Measurements from ENCODE around the gene IQCF5.
"Not testable (repeated sequence)": the region's sequence is repeated elsewhere in the genome, so short reads cannot be mapped to it uniquely, and the experiment has no call there.

The IQCF5 gene

GRCh38 chr3:51875501-51875900 is at the start of gene IQCF5:
TSS of gene IQCF5 (minus strand) at chr3:51875601. CDS start at chr3:51875531, 70 bp downstream.
- peaks cover 12% of the 10 kb centered on the region for H3K27me3 Mint-ChIP-seq (ENCODE audit: low read depth)
- no peaks in the 10 kb centered on the region for H3K9me3 Mint-ChIP-seq
- H3K4me1 Mint-ChIP-seq (ENCODE audit: low read depth): no peaks in the 10 kb centered on the region
- H3K4me3 Mint-ChIP-seq: no peak within 1 kb of the TSS
- H3K36me3 Mint-ChIP-seq (ENCODE audit: low read depth): no peaks in the 10 kb centered on the region
- no peak within 1 kb of the TSS for H3K27ac Mint-ChIP-seq

- no peaks in the 10 kb centered on the region for H3K4me1 Mint-ChIP-seq (ENCODE audit: low read depth)
- peaks cover 16% of the 10 kb centered on the region for H3K27me3 Mint-ChIP-seq (ENCODE audit: low read depth)
- H3K9me3 Mint-ChIP-seq: no peaks in the 10 kb centered on the region
- no peak overlapping the region for H3K4me3 Mint-ChIP-seq
- no peak overlapping the region for H3K27ac Mint-ChIP-seq
- H3K36me3 Mint-ChIP-seq (ENCODE audit: low read depth): no peaks in the 10 kb centered on the region
These were observed 45.7 kb upstream of the IQCF5 start for GRCh38 chr3:51921081-51921578.

DNA sequence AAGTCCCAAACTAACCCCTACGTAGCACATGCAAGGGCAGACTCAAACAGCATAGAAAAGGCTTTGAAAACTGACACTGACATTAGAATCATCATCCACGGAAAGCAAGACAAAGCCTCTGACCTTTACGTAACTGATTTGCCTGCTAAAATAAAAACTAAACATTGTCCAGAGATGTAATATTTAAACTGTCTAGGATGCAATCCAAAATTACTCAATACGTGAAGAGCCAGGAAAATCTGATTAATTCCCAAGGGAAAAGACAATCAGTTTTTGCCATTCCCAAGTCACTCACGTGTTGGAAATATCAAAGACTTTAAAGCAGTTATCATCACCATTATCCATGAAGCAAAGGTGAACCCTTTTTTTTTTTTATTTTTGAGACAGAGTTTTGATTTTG is 41.0 kb upstream of the IQCF5 start:
- no peaks in the 10 kb centered on the region for H3K4me1 Mint-ChIP-seq (ENCODE audit: low read depth)
- H3K27ac Mint-ChIP-seq: no peak overlapping the region
- H3K4me3 Mint-ChIP-seq: no peak overlapping the region
- H3K36me3 Mint-ChIP-seq (ENCODE audit: low read depth): no peaks in the 10 kb centered on the region
- no peaks in the 10 kb centered on the region for H3K9me3 Mint-ChIP-seq
- peaks cover 22% of the 10 kb centered on the region for H3K27me3 Mint-ChIP-seq (ENCODE audit: low read depth)

DNA sequence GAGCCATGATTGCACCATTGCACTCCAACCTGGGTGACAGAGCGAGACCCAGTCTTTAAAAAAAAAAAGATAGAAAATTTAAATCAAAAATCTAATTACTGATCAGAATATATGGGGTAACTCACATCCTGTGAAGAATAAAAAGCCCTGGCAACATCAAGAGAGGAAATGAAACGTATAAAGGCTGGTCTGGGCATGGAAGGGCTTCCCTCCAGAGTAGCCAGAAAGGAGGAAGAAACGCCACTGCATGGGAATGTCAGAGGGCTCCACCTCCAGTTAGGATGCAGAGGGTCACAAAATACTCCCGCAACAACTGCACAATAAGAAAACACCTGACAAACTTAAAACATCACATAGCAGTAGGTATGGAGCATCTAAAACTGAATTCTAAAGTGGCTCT is 32.6 kb upstream of the IQCF5 start:
- H3K4me1 Mint-ChIP-seq (ENCODE audit: low read depth): no peaks in the 10 kb centered on the region
- peaks cover 3% of the 10 kb centered on the region for H3K36me3 Mint-ChIP-seq (ENCODE audit: low read depth)
- peaks cover 7% of the 10 kb centered on the region for H3K27me3 Mint-ChIP-seq (ENCODE audit: low read depth)
- peaks cover 10% of the 10 kb centered on the region for H3K9me3 Mint-ChIP-seq
- H3K27ac Mint-ChIP-seq: no peak overlapping the region
- no peak overlapping the region for H3K4me3 Mint-ChIP-seq

DNA sequence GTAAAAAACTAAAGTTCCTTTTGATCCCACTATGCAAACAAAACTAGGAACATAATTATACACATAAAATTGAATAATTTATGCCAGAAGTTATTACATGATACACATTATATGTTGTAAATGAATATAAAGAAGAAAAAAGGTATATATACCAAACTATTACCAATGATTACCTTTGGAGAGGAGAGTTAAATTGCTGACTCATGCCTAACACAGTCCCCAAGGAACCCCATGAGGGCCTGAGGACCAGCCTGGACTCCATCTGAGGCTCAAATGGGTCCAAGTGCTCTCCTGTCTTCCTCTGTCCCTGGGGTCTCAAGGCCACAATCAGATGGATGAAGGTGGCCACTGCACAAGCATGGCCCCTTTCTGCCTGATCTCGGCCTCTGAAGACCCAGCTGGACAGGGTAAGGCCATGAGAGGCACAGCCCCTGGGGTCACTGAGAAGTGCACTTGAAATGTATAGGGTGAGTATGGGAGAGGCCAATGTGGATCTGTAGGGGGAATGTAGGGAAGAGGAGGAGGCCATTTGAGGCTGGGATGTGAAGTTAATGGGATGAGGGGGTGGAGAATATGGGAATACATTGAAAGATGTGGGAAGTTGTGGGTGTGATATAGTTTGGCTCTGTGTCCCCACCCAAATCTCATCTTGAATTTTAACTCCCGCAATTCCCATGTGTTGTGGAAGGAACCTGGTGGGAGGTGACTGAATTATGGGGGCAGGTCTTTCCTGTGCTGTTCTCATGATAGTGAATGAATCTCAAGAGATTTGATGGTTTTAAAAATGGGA is 28.8 kb upstream of the IQCF5 start:
- Mint-ChIP-seq H3K27me3 (ENCODE audit: low read depth) (peaks cover 9% of the 10 kb centered on the region), H3K4me3 (no peak overlapping the region), H3K27ac (no peak overlapping the region), H3K9me3 (peaks cover 9% of the 10 kb centered on the region), H3K4me1 (ENCODE audit: low read depth) (no peaks in the 10 kb centered on the region), H3K36me3 (ENCODE audit: low read depth) (peaks cover 3% of the 10 kb centered on the region)

DNA sequence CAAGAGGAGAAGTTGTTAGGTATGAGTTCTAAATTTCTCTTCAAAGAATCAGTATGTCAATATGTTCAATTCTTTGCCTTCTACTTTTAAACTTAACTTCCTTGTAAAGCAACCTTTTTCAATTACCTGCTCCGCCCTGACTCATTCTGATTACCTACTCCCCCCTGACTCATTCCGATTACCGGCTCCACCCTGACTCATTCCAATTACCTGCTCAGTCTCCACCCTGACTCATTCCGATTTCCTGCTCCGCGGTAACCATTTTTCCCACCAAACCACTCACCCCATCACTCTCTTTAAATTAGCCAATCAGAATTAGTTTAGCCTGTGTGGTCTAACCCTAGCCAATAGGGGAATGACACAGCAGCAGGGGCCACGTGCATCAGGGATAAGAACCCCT is 27.0 kb upstream of the IQCF5 start:
- H3K4me3 Mint-ChIP-seq; H3K9me3 Mint-ChIP-seq; H3K36me3 Mint-ChIP-seq (ENCODE audit: low read depth); H3K27ac Mint-ChIP-seq; H3K4me1 Mint-ChIP-seq (ENCODE audit: low read depth): not testable (repeated sequence)
- H3K27me3 Mint-ChIP-seq (ENCODE audit: low read depth): peaks cover 17% of the 10 kb centered on the region

DNA sequence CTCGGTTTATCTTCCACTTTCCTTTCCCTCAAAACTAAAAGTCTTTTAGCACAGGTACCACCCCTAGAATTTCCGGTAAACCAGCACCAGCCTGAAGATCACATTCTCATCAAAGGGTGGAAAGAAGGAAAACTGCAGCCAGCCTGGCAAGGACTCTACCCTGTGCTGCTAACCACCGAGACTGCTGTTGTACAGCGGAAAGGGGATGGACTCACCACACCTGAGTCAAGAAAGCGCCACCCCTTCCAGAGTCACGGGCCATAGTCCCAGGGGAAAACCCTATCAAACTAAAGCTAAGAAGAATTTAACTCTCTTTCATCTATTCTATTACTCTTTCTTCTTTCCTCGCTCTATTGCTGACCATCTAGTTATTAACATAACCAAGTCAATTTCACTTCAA is 24.6 kb upstream of the IQCF5 start:
- H3K4me1 Mint-ChIP-seq (ENCODE audit: low read depth); H3K27ac Mint-ChIP-seq; H3K36me3 Mint-ChIP-seq (ENCODE audit: low read depth); H3K9me3 Mint-ChIP-seq; H3K4me3 Mint-ChIP-seq: not testable (repeated sequence)
- peaks cover 24% of the 10 kb centered on the region for H3K27me3 Mint-ChIP-seq (ENCODE audit: low read depth)

DNA sequence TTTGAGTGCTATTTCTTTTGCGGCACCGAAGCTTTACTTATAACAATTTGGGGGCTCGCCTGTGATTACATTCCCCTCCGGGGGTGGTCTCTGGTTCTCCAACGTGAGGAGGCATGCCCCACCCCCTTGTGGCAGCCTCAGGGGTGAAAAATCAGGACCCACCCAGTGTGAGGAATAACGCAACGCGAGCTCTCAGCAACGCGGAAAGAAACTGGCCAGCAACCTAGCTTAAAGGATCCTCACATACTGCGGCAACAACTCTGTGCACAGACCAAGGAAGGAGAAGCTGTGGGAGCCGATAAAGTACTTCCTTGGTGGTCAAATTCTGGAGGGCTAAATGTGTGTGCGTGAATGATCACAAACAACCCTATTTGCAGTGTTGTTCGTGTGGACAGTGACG is 22.0 kb upstream of the IQCF5 start:
- no peaks in the 10 kb centered on the region for H3K9me3 Mint-ChIP-seq
- no peaks in the 10 kb centered on the region for H3K36me3 Mint-ChIP-seq (ENCODE audit: low read depth)
- no peak overlapping the region for H3K4me3 Mint-ChIP-seq
- H3K27ac Mint-ChIP-seq: no peak overlapping the region
- no peaks in the 10 kb centered on the region for H3K4me1 Mint-ChIP-seq (ENCODE audit: low read depth)
- H3K27me3 Mint-ChIP-seq (ENCODE audit: low read depth): peaks cover 26% of the 10 kb centered on the region

- H3K27me3 Mint-ChIP-seq (ENCODE audit: low read depth): peaks cover 31% of the 10 kb centered on the region
- peaks cover 5% of the 10 kb centered on the region for H3K4me1 Mint-ChIP-seq (ENCODE audit: low read depth)
- H3K9me3 Mint-ChIP-seq: no peaks in the 10 kb centered on the region
- no peak overlapping the region for H3K27ac Mint-ChIP-seq
- H3K36me3 Mint-ChIP-seq (ENCODE audit: low read depth): no peaks in the 10 kb centered on the region
- no peak overlapping the region for H3K4me3 Mint-ChIP-seq
These were observed 21.4 kb upstream of the IQCF5 start for GRCh38 chr3:51896607-51897305.

- Mint-ChIP-seq H3K4me3 (no peak overlapping the region), H3K27ac (no peak overlapping the region), H3K36me3 (ENCODE audit: low read depth) (no peaks in the 10 kb centered on the region), H3K4me1 (ENCODE audit: low read depth) (peaks cover 8% of the 10 kb centered on the region), H3K27me3 (ENCODE audit: low read depth) (peaks cover 31% of the 10 kb centered on the region), H3K9me3 (no peaks in the 10 kb centered on the region)
These were observed 19.5 kb upstream of the IQCF5 start for GRCh38 chr3:51894939-51895338.

- peaks cover 8% of the 10 kb centered on the region for H3K4me1 Mint-ChIP-seq (ENCODE audit: low read depth)
- no peaks in the 10 kb centered on the region for H3K9me3 Mint-ChIP-seq
- H3K27ac Mint-ChIP-seq: no peak overlapping the region
- no peak overlapping the region for H3K4me3 Mint-ChIP-seq
- peaks cover 31% of the 10 kb centered on the region for H3K27me3 Mint-ChIP-seq (ENCODE audit: low read depth)
- H3K36me3 Mint-ChIP-seq (ENCODE audit: low read depth): no peaks in the 10 kb centered on the region
These were observed 19.0 kb upstream of the IQCF5 start for GRCh38 chr3:51894391-51894790.

DNA sequence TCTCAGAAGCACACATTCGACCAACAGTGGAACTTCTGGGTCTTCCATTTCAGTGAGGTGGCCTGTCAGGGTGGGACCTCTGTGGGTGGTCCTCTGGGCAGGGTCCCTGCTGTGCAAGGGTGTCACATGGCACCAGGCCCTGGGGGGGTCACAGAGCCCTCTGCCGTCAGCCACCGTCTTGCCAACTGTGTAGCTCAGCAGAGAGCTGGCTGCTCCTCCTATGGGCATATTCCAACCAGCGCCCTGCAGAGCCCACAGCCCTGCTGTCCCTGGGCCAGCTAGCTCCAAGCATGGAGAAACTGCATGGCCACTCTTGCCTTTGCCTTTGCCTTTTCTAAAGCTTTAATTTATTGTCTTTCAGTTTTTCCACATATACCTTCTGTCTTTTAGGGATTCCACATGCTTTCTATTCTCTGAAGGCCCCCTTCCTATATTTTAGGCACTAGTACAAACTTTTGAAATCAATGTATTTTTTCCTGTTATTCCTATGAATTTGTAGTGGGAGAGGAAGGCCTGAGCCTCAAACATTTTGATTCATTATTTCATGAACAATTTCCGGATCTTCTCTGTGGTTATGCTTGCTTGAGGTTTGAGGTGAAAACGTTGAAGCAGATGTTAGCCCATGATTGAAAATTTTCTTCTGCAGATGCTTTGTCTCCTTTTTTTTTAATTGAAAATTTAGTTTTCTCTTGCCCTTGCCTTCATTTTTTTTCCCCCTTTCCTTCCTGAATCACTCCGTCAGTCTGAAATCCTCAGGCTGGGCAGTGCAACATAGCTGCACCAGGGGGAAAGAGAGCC is 16.0 kb upstream of the IQCF5 start:
- Mint-ChIP-seq H3K36me3 (ENCODE audit: low read depth) (no peaks in the 10 kb centered on the region), H3K9me3 (no peaks in the 10 kb centered on the region), H3K27ac (no peak overlapping the region), H3K4me1 (ENCODE audit: low read depth) (peaks cover 8% of the 10 kb centered on the region), H3K27me3 (ENCODE audit: low read depth) (peaks cover 19% of the 10 kb centered on the region), H3K4me3 (no peak overlapping the region)

DNA sequence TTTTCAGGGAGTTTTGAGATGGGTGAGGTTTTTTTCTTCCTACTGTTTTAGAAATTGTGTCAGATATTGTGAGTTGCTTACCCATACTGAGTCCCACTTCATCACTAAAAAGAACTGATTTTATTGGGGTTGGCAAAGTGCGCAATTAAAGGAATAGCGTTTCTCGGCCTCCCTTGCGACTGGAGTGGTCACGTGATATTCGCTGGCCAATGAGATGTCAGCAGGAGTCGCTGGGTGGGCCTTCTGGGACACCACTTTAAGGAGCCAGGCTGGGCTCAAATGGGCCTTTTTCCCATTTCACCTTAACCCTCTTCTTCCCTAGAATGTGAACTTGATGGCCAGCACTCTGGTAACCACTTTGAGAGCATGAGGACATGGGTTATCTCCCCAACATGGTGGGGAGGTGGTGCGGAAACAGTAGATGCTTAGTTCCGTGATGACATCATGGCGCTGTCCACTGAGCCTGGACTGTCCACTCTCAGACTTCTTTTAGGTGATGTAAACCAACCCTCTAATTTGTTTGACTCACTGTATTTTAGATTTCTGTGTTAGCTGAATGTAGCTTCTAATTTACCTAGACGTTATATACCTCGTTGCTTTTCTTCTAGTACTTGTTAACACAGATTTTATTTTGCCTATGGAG is 13.2 kb upstream of the IQCF5 start:
- peaks cover 22% of the 10 kb centered on the region for H3K27me3 Mint-ChIP-seq (ENCODE audit: low read depth)
- peaks cover 8% of the 10 kb centered on the region for H3K4me1 Mint-ChIP-seq (ENCODE audit: low read depth)
- no peak overlapping the region for H3K27ac Mint-ChIP-seq
- H3K36me3 Mint-ChIP-seq (ENCODE audit: low read depth): no peaks in the 10 kb centered on the region
- H3K9me3 Mint-ChIP-seq: no peaks in the 10 kb centered on the region
- no peak overlapping the region for H3K4me3 Mint-ChIP-seq

DNA sequence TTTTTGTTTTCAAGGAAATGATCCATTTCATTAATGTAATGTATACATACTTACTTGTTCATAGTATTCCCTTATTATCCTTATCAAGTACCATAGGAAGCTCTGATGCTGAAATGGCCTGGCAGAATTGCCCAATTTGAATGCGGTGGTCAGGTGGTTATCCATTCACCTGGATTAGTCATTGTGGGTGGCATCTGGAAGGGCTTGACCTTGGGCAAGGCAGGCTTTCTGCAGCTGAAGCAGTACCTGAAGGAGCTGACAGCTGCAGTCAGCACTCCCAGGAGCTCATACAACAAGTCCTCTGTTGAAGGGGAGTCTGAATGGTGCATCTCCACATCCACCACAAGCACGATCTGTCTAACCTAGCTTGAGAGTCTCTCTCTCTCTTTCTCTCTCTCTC is 12.2 kb upstream of the IQCF5 start:
- H3K27ac Mint-ChIP-seq: no peak overlapping the region
- no peaks in the 10 kb centered on the region for H3K9me3 Mint-ChIP-seq
- peaks cover 8% of the 10 kb centered on the region for H3K4me1 Mint-ChIP-seq (ENCODE audit: low read depth)
- no peak overlapping the region for H3K4me3 Mint-ChIP-seq
- H3K27me3 Mint-ChIP-seq (ENCODE audit: low read depth): peaks cover 23% of the 10 kb centered on the region
- H3K36me3 Mint-ChIP-seq (ENCODE audit: low read depth): no peaks in the 10 kb centered on the region
